ENCODE data around the gene TRIM8.
A peak's percentile ranks its signal among the peaks of the same experiment; 100 is the strongest.
"Not testable (repeated sequence)": the region's sequence is repeated elsewhere in the genome, so short reads cannot be mapped to it uniquely, and the experiment has no call there.

TRIM8 gene

DNA sequence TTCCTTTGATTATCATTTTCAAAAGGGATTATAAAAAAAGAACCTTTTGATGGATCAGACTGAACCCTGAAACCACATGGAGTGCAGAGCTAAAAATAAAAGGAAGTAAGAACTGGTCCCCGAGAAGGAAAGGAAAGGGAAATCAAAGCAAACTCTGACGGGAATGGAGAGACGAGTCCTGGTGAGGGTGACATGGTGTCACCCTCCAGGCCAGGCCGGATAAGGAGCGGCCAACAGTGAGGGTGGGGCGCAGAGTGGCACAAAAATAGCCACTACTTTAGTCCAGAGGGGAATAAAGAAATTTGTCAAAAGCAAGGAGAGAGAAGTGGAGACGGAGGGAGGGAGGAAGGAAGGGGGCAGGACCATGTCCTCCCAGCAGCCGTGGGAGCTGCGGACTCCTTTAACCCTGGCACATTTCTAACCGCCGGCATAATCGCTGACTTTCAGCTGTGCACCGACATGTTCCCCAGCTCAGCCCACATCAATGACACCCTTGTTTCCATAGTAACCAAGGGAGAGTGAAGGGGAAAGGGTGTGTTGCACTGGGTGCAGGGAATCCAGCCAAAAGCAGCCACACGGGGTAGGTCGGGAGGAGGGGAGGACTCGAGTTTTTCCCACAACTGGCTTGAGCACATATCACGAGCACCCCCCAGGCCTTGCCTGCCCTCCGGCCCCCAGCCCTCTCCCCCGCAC lies 29.7 kb downstream of the TRIM8 start:
- peak; percentile 77 for DNase-seq

DNA sequence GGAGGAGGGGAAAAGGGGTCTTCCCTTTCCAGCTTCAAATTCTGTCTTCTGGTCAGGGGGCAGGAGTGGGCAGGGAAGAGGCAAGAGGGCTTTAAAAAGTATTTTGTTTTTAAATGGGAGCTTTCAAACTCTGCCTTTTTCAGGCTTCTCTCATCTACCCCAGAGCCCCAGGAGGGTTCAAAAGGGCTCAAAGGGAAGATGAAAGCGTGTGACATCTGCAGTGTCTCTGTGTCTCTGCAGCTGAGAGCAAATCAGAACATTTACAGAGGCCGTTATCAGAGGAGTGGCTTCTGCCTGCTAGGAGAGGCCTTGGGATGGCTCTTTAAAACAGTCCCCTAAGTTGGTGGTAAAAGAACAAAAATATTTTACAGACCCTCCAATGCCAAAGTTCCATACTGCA lies 30.3 kb downstream of the TRIM8 start:
- DNase-seq = no peak

- DNase-seq = no peak
Measured at GRCh38 chr10:102675011-102675665, 30.9 kb downstream of the TRIM8 start.

DNA sequence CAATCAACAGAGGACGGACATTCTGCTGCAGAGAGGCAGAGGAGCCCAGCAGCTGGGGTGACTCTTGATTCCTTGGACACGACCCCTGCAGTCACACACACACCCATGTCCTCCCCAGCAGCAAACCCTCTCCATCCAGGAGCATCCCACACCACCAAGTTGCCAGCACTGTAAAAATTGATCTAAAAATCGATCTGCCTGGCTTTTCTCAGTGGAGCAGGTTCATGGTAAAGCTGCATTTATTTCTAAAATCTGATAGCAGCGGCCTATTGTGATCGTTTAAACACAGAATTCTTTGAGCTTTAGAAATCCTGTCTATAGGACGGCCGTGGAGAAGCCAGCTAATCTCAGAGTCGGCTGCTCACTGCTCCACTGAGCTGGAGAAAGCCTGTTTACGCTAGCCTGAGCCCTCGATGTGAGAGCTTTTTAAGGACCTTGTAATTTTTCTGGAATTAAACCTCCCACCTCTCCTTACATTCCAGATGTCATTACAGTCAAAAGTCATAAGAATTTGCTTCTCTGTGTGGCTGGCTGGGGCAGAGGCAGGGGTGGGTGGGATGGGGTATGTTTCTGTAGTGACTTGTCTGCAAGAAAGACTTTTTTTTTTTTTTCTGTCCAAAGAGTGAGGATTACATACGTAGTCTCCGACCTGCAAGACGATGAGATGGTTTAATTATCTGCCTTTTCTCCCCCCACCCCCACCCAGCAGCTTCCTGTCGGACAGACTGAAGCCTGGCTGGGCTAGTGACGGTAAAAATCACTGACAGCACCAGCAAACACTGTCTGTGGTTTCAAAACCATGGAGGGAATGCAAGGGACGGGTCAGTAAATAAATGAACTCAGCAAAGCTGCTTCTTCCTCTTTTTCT lies 31.6 kb downstream of the TRIM8 start:
- peak; percentile 96 for DNase-seq

DNA sequence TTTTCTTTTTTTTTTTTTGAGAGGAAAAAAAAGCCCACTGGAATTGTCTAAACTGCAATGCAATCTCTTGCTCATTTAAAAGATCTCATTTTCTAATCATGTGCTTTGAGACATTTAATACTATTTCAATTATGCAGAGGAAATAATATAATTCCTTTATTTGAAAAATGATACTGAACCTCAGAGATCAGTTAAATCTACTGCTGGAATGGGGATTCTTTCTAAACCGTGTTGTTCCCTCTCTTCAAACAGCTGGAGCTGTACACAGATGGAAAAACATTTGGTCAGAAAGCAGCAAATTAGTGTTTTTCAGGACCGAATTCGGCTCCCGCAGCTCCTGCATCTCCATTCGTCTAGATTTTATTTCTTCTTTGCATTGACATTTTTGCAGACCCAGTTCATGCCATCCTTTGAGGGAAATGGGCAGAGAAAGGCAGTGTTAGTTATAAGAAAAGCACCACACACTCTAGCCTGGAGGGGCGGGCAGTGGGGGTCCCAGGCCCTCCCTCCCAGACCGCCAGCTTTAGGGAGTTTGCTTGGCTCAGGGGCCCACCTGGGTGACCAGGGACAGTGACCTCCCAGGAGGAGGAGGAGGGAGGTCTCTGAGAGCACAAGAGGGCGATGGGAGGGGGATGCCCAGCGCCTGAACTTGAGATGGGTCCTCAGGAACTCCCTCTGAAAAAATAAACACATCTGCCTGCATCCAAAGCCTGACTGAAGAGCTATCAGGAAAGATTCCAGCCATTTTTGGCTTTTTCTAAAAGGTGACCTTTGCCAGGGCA lies 32.4 kb downstream of the TRIM8 start:
- DNase-seq = no peak

GRCh38 chr10:102677331-102678067 lies 33.2 kb downstream of the TRIM8 start:
- no peak for DNase-seq

DNA sequence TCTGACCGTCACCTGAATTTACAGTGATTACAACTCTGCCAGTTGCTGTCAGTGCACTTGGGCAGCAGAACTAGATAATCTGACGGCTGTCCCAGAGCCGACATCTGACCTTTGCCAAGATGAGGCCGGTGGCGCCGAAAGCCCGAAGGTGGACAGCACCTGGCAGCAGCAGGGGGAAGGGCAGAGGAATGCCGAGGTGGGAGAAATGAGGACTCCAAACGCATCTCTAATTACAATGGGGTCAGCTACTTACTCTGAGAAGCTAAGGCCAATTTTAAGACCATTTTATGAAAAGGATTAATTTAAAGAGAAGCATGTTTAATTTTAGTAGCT lies 33.8 kb downstream of the TRIM8 start:
- no peak for DNase-seq

DNA sequence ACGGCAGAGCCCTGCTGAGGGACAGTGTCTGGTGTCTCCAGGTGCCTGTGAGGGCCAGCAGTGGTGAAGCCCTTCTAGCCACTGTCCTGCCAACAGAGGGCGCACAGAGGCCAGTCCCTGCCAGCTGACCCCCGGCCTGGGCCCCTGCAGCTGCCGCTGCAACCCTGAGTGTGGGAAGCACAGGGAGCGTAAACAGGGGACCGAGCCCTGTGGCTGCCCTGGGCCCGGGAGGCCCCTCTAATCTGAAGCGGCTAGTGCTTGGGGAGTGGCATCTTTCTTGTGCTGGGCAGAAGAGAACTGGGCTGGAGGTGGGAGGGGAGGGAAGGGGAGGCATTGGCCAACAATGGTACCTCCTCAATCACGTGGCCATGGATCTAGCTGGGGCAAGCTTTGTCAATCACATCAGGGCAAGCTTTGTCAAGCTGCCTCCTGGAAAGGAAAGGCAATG lies 34.6 kb downstream of the TRIM8 start:
- DNase-seq = peak; percentile 92

DNA sequence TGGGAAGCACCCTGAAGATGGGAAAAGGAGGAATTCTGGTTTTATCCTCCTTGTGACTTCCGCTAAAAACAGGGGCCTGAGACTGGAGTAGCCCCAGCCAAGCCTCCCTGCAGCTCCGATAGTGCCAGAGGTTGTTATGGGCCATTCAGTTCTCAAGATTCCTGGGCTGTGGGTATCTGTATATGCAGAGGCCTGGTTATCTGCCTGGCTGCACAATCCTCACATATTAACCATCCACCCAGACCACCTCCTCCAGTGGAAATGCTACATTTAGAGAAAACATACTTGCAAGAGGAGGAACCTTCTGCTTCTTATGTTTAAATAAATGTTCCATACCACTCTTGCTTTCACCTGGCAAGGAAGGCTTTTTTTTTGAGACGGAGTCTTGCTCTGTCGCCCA lies 35.3 kb downstream of the TRIM8 start:
- no peak for DNase-seq

DNA sequence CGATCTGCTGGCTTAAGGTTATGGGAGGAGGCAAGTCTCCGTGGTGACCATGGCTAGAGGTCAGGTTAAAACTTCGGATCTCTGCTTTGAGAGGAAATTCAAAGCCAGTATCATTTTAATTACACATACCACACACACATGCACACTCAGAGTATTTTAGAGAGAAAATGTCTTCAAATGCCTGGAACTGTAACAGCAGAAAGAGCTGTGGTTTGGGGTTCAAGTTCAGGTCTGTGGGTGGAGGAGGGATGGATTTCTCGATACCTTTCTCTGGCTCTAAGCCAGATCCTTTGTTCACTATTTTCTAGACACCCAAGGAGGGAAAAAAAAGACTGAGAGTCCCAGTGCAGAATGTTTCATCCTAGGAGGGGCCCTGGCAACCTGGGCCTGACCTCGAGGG lies 37.4 kb downstream of the TRIM8 start:
- DNase-seq = no peak

- DNase-seq = no peak
Measured at GRCh38 chr10:102682416-102682815, 38.1 kb downstream of the TRIM8 start.

DNA sequence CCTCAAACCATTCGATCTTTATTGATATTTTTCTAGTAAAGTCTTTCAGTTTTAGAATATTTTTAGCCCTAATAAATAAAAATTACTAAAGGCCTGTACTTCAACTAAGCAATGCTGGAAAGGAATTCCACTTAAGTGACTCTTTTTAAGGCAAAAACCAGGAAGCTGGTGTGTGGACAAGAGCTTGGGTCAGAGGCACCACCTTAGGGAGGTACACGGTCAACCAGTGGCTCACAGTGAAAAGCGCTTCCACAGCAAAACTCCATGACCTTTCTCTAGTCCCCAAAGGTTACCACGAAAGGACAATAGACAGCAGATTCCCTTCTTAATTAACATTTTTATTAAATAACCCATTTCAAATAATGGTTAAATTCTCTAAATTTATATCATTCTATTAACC lies 38.7 kb downstream of the TRIM8 start:
- no peak for DNase-seq

- no peak for DNase-seq
Measured at GRCh38 chr10:102683736-102684135, 39.5 kb downstream of the TRIM8 start.

- no peak for DNase-seq
Measured at GRCh38 chr10:102691285-102692066, 47.2 kb downstream of the TRIM8 start.

- DNase-seq = not testable (repeated sequence)
Measured at GRCh38 chr10:102695401-102695800, 51.1 kb downstream of the TRIM8 start.

DNA sequence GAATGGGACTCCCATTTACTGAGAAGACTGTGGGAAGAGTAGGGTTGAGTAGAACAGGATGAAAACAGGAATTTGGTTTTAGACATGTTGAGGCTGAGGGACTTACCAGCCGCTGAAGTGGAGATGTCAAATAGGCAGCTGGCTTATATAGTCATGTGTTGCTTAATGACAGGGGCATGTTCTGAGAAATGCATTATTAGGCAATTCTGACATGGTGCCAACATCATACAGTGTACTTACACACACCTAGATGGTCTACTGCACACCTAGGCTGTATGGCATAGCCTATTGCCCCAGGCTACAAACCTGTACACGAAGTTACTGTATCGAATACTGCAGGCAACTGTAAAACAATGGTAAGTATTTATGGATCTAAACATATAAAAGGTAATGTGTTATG lies 52.5 kb downstream of the TRIM8 start:
- no peak for DNase-seq

DNA sequence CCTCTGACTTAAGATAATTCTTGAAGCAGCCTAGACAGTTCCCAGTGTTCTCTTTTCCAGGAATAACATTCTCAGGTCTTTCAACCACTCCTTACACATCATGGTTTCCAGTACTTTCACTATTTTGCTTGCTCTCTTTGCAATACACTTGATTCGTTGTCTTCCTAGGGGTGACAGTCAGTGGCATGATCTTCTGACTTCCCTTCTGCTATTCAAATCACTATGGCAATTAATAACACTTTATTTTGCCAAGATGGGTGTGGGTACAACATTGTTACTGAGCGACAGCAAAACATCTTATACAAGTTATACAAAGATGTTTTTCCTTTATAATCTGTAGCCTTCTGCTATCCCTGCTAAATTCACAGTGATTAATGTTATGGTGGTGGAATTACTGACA lies 54.6 kb downstream of the TRIM8 start:
- no peak for DNase-seq

DNA sequence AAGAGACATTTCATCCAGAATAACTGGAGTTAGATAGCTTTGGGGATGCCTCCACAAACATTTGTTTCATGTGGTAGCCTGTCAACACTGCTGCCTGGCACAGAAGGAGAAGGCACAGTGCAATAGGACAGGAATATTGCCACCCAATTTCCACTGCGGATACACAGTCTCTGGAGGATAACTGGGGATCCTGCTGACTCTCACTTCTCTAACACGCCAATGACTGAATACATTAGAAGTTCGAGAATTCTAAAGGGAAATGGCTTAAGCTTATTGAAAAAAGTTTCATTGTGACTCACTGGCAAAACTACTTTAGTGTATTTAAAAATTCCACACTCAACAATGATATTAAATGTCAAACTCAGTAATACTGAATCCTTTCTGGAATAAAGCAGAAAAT lies 57.0 kb downstream of the TRIM8 start:
- DNase-seq = no peak

DNA sequence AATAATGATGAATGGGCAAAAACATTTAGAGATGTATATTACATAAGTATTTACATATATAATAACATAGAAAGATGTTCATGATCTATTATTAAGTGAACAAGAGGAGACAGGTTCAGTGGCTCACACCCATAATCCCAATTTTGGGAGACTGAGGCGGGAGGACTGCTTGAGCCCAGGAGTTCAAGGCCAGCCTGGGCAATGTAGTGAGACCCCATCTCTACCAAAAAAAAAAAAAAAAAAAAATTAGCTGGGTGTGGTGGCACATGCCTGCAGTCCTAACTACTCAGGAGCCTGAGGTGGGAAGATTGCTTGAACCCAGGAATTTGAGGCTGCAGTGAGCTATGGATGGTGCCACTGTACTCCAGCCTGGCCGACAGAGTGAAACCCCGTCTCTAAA lies 57.5 kb downstream of the TRIM8 start:
- DNase-seq = no peak

DNA sequence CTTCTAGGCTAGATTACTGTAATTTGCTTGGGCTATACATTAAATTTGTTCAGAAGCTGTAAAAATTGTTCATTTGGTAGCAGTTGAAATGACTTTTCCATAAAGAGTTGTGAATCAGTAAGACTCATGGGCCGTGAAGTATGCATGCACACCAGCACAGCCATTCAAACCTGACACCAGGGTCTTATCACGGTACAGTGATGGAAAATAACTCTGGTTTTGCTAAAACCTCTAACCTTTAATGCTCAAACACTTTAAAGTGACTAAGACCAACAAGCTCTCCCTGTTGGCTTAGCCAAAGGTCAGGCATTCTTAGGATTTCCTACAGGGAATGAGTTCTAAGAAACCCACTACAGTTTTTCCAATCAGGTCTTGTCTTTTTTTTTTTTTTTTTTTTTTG lies 58.5 kb downstream of the TRIM8 start:
- no peak for DNase-seq

- no peak for DNase-seq
Measured at GRCh38 chr10:102704915-102705314, 60.6 kb downstream of the TRIM8 start.

DNA sequence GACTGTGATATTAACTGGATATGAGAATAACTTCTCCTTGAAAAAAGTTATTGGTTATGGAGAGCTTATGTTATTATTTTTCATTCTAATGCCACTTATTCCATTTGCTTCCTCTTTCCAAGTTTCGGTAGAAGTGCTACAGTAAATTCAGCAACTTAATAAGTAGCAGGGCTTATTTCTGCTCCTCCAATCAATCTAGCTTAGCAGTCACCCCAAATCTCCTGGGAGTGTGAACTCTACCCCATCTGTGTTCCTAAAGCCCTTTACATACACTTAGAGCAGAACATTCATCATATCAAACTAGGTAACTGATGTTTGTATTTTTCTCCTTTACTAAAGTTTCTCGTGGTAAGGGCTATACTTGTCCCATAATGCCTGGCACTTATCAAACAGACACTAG lies 61.3 kb downstream of the TRIM8 start:
- no peak for DNase-seq
